ENCODE data around the gene PNRC1.
"Not testable (repeated sequence)": the region's sequence is repeated elsewhere in the genome, so short reads cannot be mapped to it uniquely, and the experiment has no call there.

The PNRC1 gene

GRCh38 chr6:89048985-89049384 lies 31.6 kb upstream of the PNRC1 start:
- no peak for DNase-seq
- Mint-ChIP-seq H3K4me1 (peaks cover 20% of the 10 kb centered on the region), H3K4me3 (no peak overlapping the region), H3K27ac (no peak overlapping the region), H3K9me3 (peaks cover 0 to 4% of the 10 kb centered on the region in 2 donors), H3K27me3 (no peaks in the 10 kb centered on the region)
- no peak for ATAC-seq

GRCh38 chr6:89050155-89050554 lies 30.4 kb upstream of the PNRC1 start:
- no peak overlapping the region for H3K4me3 Mint-ChIP-seq
- H3K9me3 Mint-ChIP-seq: peaks cover 0 to 7% of the 10 kb centered on the region in 2 donors
- H3K4me1 Mint-ChIP-seq: peaks cover 20% of the 10 kb centered on the region
- no peaks in the 10 kb centered on the region for H3K27me3 Mint-ChIP-seq
- ATAC-seq: no peak
- no peak overlapping the region for H3K27ac Mint-ChIP-seq
- no peak for DNase-seq

- no peak overlapping the region for H3K27ac Mint-ChIP-seq
- no peak overlapping the region for H3K4me3 Mint-ChIP-seq
- H3K9me3 Mint-ChIP-seq: peaks cover 0 to 7% of the 10 kb centered on the region in 2 donors
- H3K4me1 Mint-ChIP-seq: peaks cover 20% of the 10 kb centered on the region
- ATAC-seq: peak; percentile 56
- DNase-seq: no peak
- H3K27me3 Mint-ChIP-seq: no peaks in the 10 kb centered on the region
These were observed 29.9 kb upstream of the PNRC1 start for GRCh38 chr6:89050697-89051096.

- Mint-ChIP-seq H3K9me3 (peaks cover 0 to 7% of the 10 kb centered on the region in 2 donors), H3K4me1 (peaks cover 20% of the 10 kb centered on the region), H3K27ac (peak overlapping the region; percentile 81 to 94), H3K27me3 (no peaks in the 10 kb centered on the region), H3K4me3 (peak overlapping the region; percentile 55 to 59)
- ATAC-seq: peak; percentile 88
- peak; percentile 20 to 29 for DNase-seq
These were observed 28.9 kb upstream of the PNRC1 start for GRCh38 chr6:89051676-89052075.

- Mint-ChIP-seq H3K4me1 (peaks cover 20% of the 10 kb centered on the region), H3K27ac (no peak overlapping the region), H3K4me3 (no peak overlapping the region), H3K27me3 (no peaks in the 10 kb centered on the region), H3K9me3 (peaks cover 0 to 7% of the 10 kb centered on the region in 2 donors)
- DNase-seq (no peak), ATAC-seq (no peak)
These were observed 26.3 kb upstream of the PNRC1 start for GRCh38 chr6:89054208-89054607.

- H3K27ac Mint-ChIP-seq: no peak overlapping the region
- DNase-seq (no peak), ATAC-seq (no peak)
- peaks cover 0 to 7% of the 10 kb centered on the region in 2 donors for H3K9me3 Mint-ChIP-seq
- no peaks in the 10 kb centered on the region for H3K4me1 Mint-ChIP-seq
- no peaks in the 10 kb centered on the region for H3K27me3 Mint-ChIP-seq
- no peak overlapping the region for H3K4me3 Mint-ChIP-seq
These were observed 22.8 kb upstream of the PNRC1 start for GRCh38 chr6:89057759-89058158.

GRCh38 chr6:89058627-89059026 lies 21.9 kb upstream of the PNRC1 start:
- peaks cover 0 to 6% of the 10 kb centered on the region in 2 donors for H3K9me3 Mint-ChIP-seq
- H3K27ac Mint-ChIP-seq: no peak overlapping the region
- no peaks in the 10 kb centered on the region for H3K4me1 Mint-ChIP-seq
- DNase-seq (no peak), ATAC-seq (no peak)
- H3K27me3 Mint-ChIP-seq: no peaks in the 10 kb centered on the region
- no peak overlapping the region for H3K4me3 Mint-ChIP-seq

- H3K27me3 Mint-ChIP-seq: no peaks in the 10 kb centered on the region
- DNase-seq: no peak
- H3K4me1 Mint-ChIP-seq: no peaks in the 10 kb centered on the region
- ATAC-seq: no peak
- no peak overlapping the region for H3K4me3 Mint-ChIP-seq
- no peak overlapping the region for H3K27ac Mint-ChIP-seq
- H3K9me3 Mint-ChIP-seq: peaks cover 0 to under 1% of the 10 kb centered on the region in 2 donors
These were observed 21.3 kb upstream of the PNRC1 start for GRCh38 chr6:89059227-89059626.

- no peaks in the 10 kb centered on the region for H3K9me3 Mint-ChIP-seq
- no peaks in the 10 kb centered on the region for H3K4me1 Mint-ChIP-seq
- ATAC-seq (no peak), DNase-seq (no peak)
- no peak overlapping the region for H3K4me3 Mint-ChIP-seq
- H3K27ac Mint-ChIP-seq: no peak overlapping the region
- peaks cover 7% of the 10 kb centered on the region for H3K27me3 Mint-ChIP-seq
These were observed 16.7 kb upstream of the PNRC1 start for GRCh38 chr6:89063881-89064280.

GRCh38 chr6:89064931-89065330 lies 15.6 kb upstream of the PNRC1 start:
- peaks cover 14% of the 10 kb centered on the region for H3K27me3 Mint-ChIP-seq
- not testable (repeated sequence) for H3K4me3 Mint-ChIP-seq, H3K27ac Mint-ChIP-seq, ATAC-seq, DNase-seq, H3K9me3 Mint-ChIP-seq, H3K4me1 Mint-ChIP-seq

GRCh38 chr6:89066121-89066520 lies 14.4 kb upstream of the PNRC1 start:
- not testable (repeated sequence) for H3K4me1 Mint-ChIP-seq

GRCh38 chr6:89066940-89067646 lies 13.5 kb upstream of the PNRC1 start:
- Mint-ChIP-seq H3K27ac (no peak overlapping the region), H3K9me3 (no peaks in the 10 kb centered on the region), H3K4me3 (no peak overlapping the region), H3K27me3 (peaks cover 15% of the 10 kb centered on the region), H3K4me1 (no peaks in the 10 kb centered on the region)
- no peak for DNase-seq
- no peak for ATAC-seq

More at GRCh38 chr6:89066121-89066520, 14.4 kb upstream of the PNRC1 start:
- not testable (repeated sequence) for ATAC-seq, H3K9me3 Mint-ChIP-seq, H3K4me3 Mint-ChIP-seq, H3K27ac Mint-ChIP-seq, DNase-seq
- peaks cover 15% of the 10 kb centered on the region for H3K27me3 Mint-ChIP-seq

GRCh38 chr6:89067796-89068195 lies 12.8 kb upstream of the PNRC1 start:
- H3K4me3 Mint-ChIP-seq: no peak overlapping the region
- H3K9me3 Mint-ChIP-seq: no peaks in the 10 kb centered on the region
- H3K27me3 Mint-ChIP-seq: peaks cover 15% of the 10 kb centered on the region
- no peak overlapping the region for H3K27ac Mint-ChIP-seq
- DNase-seq (no peak), ATAC-seq (no peak)
- no peaks in the 10 kb centered on the region for H3K4me1 Mint-ChIP-seq

GRCh38 chr6:89068695-89069094 lies 11.9 kb upstream of the PNRC1 start:
- DNase-seq: no peak
- H3K27ac Mint-ChIP-seq: no peak overlapping the region
- no peaks in the 10 kb centered on the region for H3K9me3 Mint-ChIP-seq
- ATAC-seq: no peak
- peaks cover 15% of the 10 kb centered on the region for H3K27me3 Mint-ChIP-seq
- no peaks in the 10 kb centered on the region for H3K4me1 Mint-ChIP-seq
- H3K4me3 Mint-ChIP-seq: no peak overlapping the region

GRCh38 chr6:89069536-89070163 lies 10.9 kb upstream of the PNRC1 start:
- H3K27me3 Mint-ChIP-seq: peaks cover 15% of the 10 kb centered on the region
- no peak for ATAC-seq
- H3K27ac Mint-ChIP-seq: no peak overlapping the region
- no peaks in the 10 kb centered on the region for H3K9me3 Mint-ChIP-seq
- no peak overlapping the region for H3K4me3 Mint-ChIP-seq
- no peak for DNase-seq
- H3K4me1 Mint-ChIP-seq: no peaks in the 10 kb centered on the region

GRCh38 chr6:89071036-89071435 lies 9.5 kb upstream of the PNRC1 start:
- H3K27ac Mint-ChIP-seq: no peak overlapping the region
- peaks cover 15% of the 10 kb centered on the region for H3K27me3 Mint-ChIP-seq
- H3K4me1 Mint-ChIP-seq: no peaks in the 10 kb centered on the region
- H3K4me3 Mint-ChIP-seq: no peak overlapping the region
- no peak for ATAC-seq
- H3K9me3 Mint-ChIP-seq: no peaks in the 10 kb centered on the region
- no peak for DNase-seq
